Colonic mucosa (tissue), 4 donors: ENCODE measurements around the gene SH3BP4. TPM values are rescaled to one million over a fixed set of nuclear protein-coding genes. Genes with fewer than 3 reads are reported as not detected.

Experiments
- DNase-seq: peaks from one replicate; pipeline ENCODE4 v3.0.0-alpha.2; 2020
- H3K27ac ChIP-seq: fragments of 200-600 bp; one replicate; pipeline ENCODE4 v1.8.0; 2021
- H3K27me3 ChIP-seq: fragments of 200-600 bp; one replicate; pipeline ENCODE4 v1.8.0; 2021
- H3K36me3 ChIP-seq: fragments of 200-600 bp; one replicate; pipeline ENCODE4 v1.8.0; 2021
- H3K4me1 ChIP-seq: fragments of 200-600 bp; one replicate; pipeline ENCODE4 v1.8.0; 2021; ENCODE audit warnings: mild to moderate bottlenecking
- H3K4me3 ChIP-seq: fragments of 200-600 bp; one replicate; pipeline ENCODE4 v1.8.0; 2021
- H3K9ac ChIP-seq, 2 donors: one replicate each; pipeline ENCODE4 v1.7.0; 2013; ENCODE audit warnings: control low read depth in 2 of 2, low read depth in 2 of 2, low read length in 2 of 2
- H3K9me3 ChIP-seq: fragments of 200-600 bp; one replicate; pipeline ENCODE4 v1.8.0; 2021
- CTCF ChIP-seq: fragments of 200-600 bp; IDR thresholded peaks from one replicate; pipeline ENCODE4 v1.8.0; 2022; ENCODE audit warnings: antibody characterized with exemption, mild to moderate bottlenecking
- intact Hi-C: fragments of 100-400 bp; cut with DNase I; formaldehyde crosslinking; loops from one replicate; pipeline ENCODE4 v1.14.1; 2022
- total RNA-seq, 2 donors: library from RNA; stranded (reverse); fragmentation: NEBNext Ultra II Directional in 1 of 2; extraction: Animal tissue kit (Norgen Biotek cat#: 25700) in 1 of 2; gene quantifications; one replicate each; pipeline ENCODE4 v1.2.1, GENCODE V29; 2021
- donor health status: healthy.
- donor health status: DM: no; HTN: no; CAD: no.
- donor health status: DM: no; HTN: no; CAD: no.

SH3BP4 gene
- total RNA-seq, 2 donors from 2014 or later: 29.1 to 44.4 TPM

- H3K9me3 ChIP-seq: no peaks in the 10 kb centered on the region
- no peaks in the 10 kb centered on the region for H3K36me3 ChIP-seq
- DNase-seq: no peak
- H3K27me3 ChIP-seq: no peaks in the 10 kb centered on the region
- no peak overlapping the region for H3K4me3 ChIP-seq
- H3K4me1 ChIP-seq: no peaks in the 10 kb centered on the region
- intact Hi-C loops: no loop called here
- no peak for TF ChIP-seq CTCF
- H3K9ac ChIP-seq: no peak overlapping the region
- no peak overlapping the region for H3K27ac ChIP-seq
These were observed 136.7 kb downstream of the SH3BP4 start for GRCh38 chr2:235088496-235088921.

DNA sequence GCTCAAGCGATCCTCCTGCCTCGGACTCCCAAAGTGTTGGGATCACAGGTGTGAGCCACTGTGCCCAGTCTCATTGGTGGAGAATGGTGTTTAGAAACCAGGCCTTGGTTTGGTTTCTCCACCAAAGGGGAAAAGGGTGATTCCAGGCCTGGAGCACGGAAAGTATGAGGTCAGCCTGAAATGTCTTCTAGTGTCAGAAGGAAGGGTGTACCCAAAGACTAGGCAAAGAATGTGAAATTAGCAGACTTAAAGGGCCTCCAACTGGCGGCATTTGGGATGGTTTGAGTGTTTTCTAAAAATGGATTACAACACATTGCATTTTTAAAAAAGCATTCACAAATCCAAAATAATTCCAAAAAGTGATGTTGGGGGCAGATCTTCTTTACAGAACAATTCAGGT lies 139.6 kb downstream of the SH3BP4 start:
- intact Hi-C loops: no loop called here
- DNase-seq: no peak
- no peak overlapping the region for H3K4me3 ChIP-seq
- H3K9me3 ChIP-seq: no peaks in the 10 kb centered on the region
- no peaks in the 10 kb centered on the region for H3K36me3 ChIP-seq
- no peaks in the 10 kb centered on the region for H3K27me3 ChIP-seq
- no peak for TF ChIP-seq CTCF
- H3K4me1 ChIP-seq: no peaks in the 10 kb centered on the region
- no peak overlapping the region for H3K27ac ChIP-seq
- H3K9ac ChIP-seq: no peak overlapping the region

DNA sequence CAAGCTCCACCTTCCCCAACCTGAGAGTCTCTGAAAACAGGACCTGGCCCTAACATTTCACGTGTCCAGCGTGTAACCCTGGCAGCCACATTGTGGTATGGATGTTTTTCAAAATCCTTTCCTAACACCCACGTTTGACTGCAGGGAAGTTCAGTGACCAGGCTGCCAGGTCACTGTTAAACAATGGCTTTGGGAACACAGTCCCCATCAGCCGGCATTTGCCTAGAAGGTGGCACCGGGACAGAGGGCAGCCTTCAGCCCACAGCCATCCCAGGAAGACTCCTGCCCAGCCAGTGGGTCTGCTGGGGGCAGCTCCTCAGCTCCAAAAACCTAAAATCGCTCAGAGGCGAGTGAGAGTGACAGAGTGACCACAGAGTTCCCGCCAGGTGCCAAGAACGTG lies 140.2 kb downstream of the SH3BP4 start:
- no peak overlapping the region for H3K27ac ChIP-seq
- H3K9ac ChIP-seq: no peak overlapping the region
- H3K4me1 ChIP-seq: no peaks in the 10 kb centered on the region
- no peaks in the 10 kb centered on the region for H3K9me3 ChIP-seq
- H3K27me3 ChIP-seq: no peaks in the 10 kb centered on the region
- no peak overlapping the region for H3K4me3 ChIP-seq
- intact Hi-C loops: no loop called here
- H3K36me3 ChIP-seq: no peaks in the 10 kb centered on the region
- TF ChIP-seq CTCF: no peak
- DNase-seq: no peak

DNA sequence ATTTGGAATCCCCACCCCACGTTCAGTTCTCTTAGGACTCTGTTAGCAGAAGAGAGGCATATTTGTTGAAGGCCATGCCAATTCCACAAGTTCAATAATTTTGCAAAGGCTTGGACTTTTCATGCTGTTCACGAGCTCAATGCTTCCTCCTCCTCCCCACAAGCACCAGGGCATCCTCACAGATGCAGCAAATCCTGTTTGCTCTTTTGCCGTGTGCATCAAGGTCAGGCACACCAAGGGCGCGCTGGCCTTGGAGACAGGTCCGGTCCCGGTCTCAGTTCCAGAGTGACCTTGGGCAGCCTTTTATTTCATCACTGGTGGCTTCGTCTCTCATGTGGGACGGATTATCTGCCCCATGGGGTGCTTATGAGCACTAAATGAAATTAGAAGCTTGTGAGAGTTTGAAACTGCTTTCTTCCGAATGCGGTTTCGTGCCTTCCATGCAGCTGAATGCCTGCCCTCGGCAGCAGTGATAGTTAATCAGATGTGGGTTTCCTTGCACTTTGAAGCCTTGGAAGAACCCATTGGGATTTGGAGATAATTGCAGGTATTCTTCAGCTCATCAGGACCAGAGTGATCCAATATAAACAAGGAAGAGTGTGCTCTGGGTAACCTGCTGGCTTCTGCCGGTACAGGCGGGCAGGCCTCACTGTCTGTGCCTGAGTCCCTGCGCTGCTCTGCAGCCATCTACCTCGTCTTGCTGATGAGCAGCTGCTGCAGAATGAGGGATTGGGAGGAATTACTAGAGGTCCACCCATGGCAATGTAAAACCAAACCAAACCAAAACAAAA lies 140.8 kb downstream of the SH3BP4 start:
- Histone ChIP-seq H3K4me3 (no peak overlapping the region), H3K9ac (no peak overlapping the region), H3K36me3 (no peaks in the 10 kb centered on the region), H3K9me3 (no peaks in the 10 kb centered on the region), H3K4me1 (no peaks in the 10 kb centered on the region), H3K27ac (no peak overlapping the region), H3K27me3 (no peaks in the 10 kb centered on the region)
- no peak for TF ChIP-seq CTCF
- DNase-seq: no peak
- intact Hi-C loops: no loop called here

DNA sequence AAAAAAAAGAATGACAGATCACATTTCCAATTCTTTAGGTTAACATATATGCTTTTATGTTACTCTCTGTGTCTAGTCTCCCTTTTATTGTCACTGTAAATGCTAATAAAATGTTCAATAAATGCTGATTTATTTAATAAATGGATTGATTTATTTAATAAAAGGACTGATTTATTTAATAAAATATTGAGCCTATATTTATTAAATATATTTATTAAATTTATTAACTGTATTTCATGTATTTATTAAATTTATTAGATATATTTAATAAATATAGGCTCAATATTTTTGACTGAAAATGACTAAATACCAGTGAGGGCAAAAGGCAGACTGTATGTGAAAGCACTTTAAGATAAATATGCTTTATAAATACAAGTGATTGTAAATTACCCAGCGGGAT lies 142.6 kb downstream of the SH3BP4 start:
- H3K4me1 ChIP-seq: no peaks in the 10 kb centered on the region
- H3K9me3 ChIP-seq: no peaks in the 10 kb centered on the region
- H3K4me3 ChIP-seq: no peak overlapping the region
- DNase-seq: no peak
- H3K9ac ChIP-seq: no peak overlapping the region
- no peaks in the 10 kb centered on the region for H3K27me3 ChIP-seq
- no peaks in the 10 kb centered on the region for H3K36me3 ChIP-seq
- TF ChIP-seq CTCF: no peak
- intact Hi-C loops: no loop called here
- H3K27ac ChIP-seq: no peak overlapping the region
